Measurements from ENCODE around the gene CADM3. TPM values are rescaled to one million over a fixed set of nuclear protein-coding genes. Genes with fewer than 3 reads are reported as not detected.

CADM3 gene
- total and polyA plus RNA-seq, 2 of the 8 experiments (the other 6 are each of a cell fraction or from before 2014, with no cell fraction given), result 8.3 to 8.5 TPM

GRCh38 chr1:159247266-159247665 lies 75.9 kb downstream of the CADM3 start:
- no peak overlapping the region for H2BK120ac ChIP-seq (replicated peaks; ENCODE audit: low read depth, low read length)
- no peak overlapping the region for H4K5ac ChIP-seq (ENCODE audit: insufficient read length, low read depth, low read length)
- H3K23ac ChIP-seq (ENCODE audit: insufficient read length), result no peak overlapping the region
- H2BK15ac ChIP-seq (ENCODE audit: low read length), result no peak overlapping the region
- DNase-seq (ENCODE audit: low read depth in 1 of 2, low spot score in 2 of 2) (no peak), FAIRE-seq (no peak)
- H2AK5ac ChIP-seq (ENCODE audit: low read depth, low read length), result no peak overlapping the region
- no peak for TF ChIP-seq PHF8 (conservative IDR thresholded peaks at IDR 0.05; ENCODE audit: low read depth, low read length)
- TF ChIP-seq SRF (IDR thresholded peaks at IDR 0.05; ENCODE audit: low read depth, low read length), result no peak
- TF ChIP-seq ASH2L (IDR thresholded peaks at IDR 0.05; ENCODE audit: low read length), result no peak
- no peak for TF ChIP-seq CHD2 (IDR thresholded peaks at IDR 0.05; ENCODE audit: low read length)
- no peak for TF ChIP-seq TBP (IDR thresholded peaks at IDR 0.05; ENCODE audit: low read depth, low read length)
- no peak for TF ChIP-seq BRCA1 (IDR thresholded peaks at IDR 0.05; ENCODE audit: low read depth, low read length)
- no peak for TF ChIP-seq JUN (IDR thresholded peaks at IDR 0.05; ENCODE audit: low read depth, low read length)
- TF ChIP-seq MAX (IDR thresholded peaks at IDR 0.05), result no peak
- no peak for TF ChIP-seq EZH2 (IDR thresholded peaks at IDR 0.05; ENCODE audit: low read depth, low read length, severe bottlenecking)
- no peak for TF ChIP-seq BCL11A (IDR thresholded peaks at IDR 0.05; ENCODE audit: low read depth in 2 of 2, low read length in 2 of 2)
- no peak for TF ChIP-seq BACH1 (IDR thresholded peaks at IDR 0.05; ENCODE audit: low read length)
- TF ChIP-seq POLR2AphosphoS5 (IDR thresholded peaks at IDR 0.05; ENCODE audit: low read depth, low read length), result no peak
- no peak for TF ChIP-seq TAF7 (optimal IDR thresholded peaks at IDR 0.05; ENCODE audit: borderline replicate concordance, low read depth, low read length)
- TF ChIP-seq SIRT6 (IDR thresholded peaks at IDR 0.05; ENCODE audit: low read length), result no peak
- no peak for TF ChIP-seq SUZ12 (IDR thresholded peaks at IDR 0.05; ENCODE audit: low read length)
- H3K4ac ChIP-seq (replicated peaks; ENCODE audit: insufficient read length, low read depth, low read length), result no peak overlapping the region
- H3K27me3 ChIP-seq (replicated peaks in 1 of 4; ENCODE audit: control insufficient read depth in 3 of 4, extremely low read depth in 1 of 4, insufficient read depth in 3 of 4, low read length in 3 of 4), result no peaks in the 10 kb centered on the region
- no peak overlapping the region for H3K27ac ChIP-seq (ENCODE audit: low read depth, low read length)
- no peak overlapping the region for H2AFZ ChIP-seq (ENCODE audit: low read length)
- H3K56ac ChIP-seq (replicated peaks; ENCODE audit: insufficient read length, low read depth, low read length), result no peak overlapping the region
- no peak overlapping the region for H2BK5ac ChIP-seq (ENCODE audit: low read depth, low read length)
- H2BK20ac ChIP-seq (ENCODE audit: low read length), result no peak overlapping the region
- 86% methylated on average over 3 of the region's 3 CpGs; no CpG with 5 or more reads in 1 of the 2 experiments for WGBS, 2 experiments (ENCODE audit: extremely low coverage in 1 of 2, insufficient coverage in 1 of 2, insufficient read length in 1 of 2, insufficient replicate concordance in 2 of 2, low coverage in 1 of 2, low lambda C conversion rate in 2 of 2, missing lambda C conversion rate in 1 of 2)
- no peaks in the 10 kb centered on the region for H3K79me2 ChIP-seq (ENCODE audit: control insufficient read depth in 1 of 2, insufficient read depth in 2 of 2, low read length in 2 of 2)
- H3K23me2 ChIP-seq (ENCODE audit: low read depth, low read length), result no peaks in the 10 kb centered on the region
- H3K9ac ChIP-seq (replicated peaks in 1 of 4; ENCODE audit: extremely low read depth in 1 of 4, low read depth in 3 of 4, low read length in 3 of 4), result no peak overlapping the region
- ChIA-PET POLR2A (ENCODE audit: partially characterized antibody) (no interaction called here), CTCF (ENCODE audit: partially characterized antibody) (interaction anchor here (0.5 to 1.0 kb wide), 3 partner anchors 9 to 222 kb away, joined by 3 read pairs; no protein-coding TSS in a partner anchor)
- H3K14ac ChIP-seq (ENCODE audit: insufficient read length), result no peak overlapping the region
- no peak overlapping the region for H2BK12ac ChIP-seq (ENCODE audit: low read depth, low read length)
- H3K9me3 ChIP-seq (ENCODE audit: insufficient read depth in 2 of 2, low read depth in 1 of 2, low read length in 1 of 2), result peaks cover 13 to 19% of the 10 kb centered on the region in 2 experiments; a peak in 2 of 4 replicates
- no peaks in the 10 kb centered on the region for H4K20me1 ChIP-seq (replicated peaks in 1 of 2; ENCODE audit: control insufficient read depth in 1 of 2, insufficient read depth in 2 of 2, low read length in 2 of 2)
- H3K4me1 ChIP-seq (replicated peaks in 1 of 4; ENCODE audit: control insufficient read depth in 3 of 4, insufficient read depth in 4 of 4, low read length in 3 of 4), result no peaks in the 10 kb centered on the region
- H3K18ac ChIP-seq (ENCODE audit: extremely low read depth, low read length), result no peak overlapping the region
- no peak overlapping the region for H3K4me2 ChIP-seq (ENCODE audit: insufficient read depth in 1 of 2, low read depth in 2 of 2, low read length in 2 of 2)
- H4K8ac ChIP-seq (ENCODE audit: extremely low read depth, insufficient read depth, low read length), result no peak overlapping the region
- H3K36me3 ChIP-seq (ENCODE audit: control insufficient read depth in 2 of 4, insufficient read depth in 4 of 4, low read length in 3 of 4), result 0 out of 8 replicates have a peak, but pooled peaks cover 0 to 2% (median 0%) of the 10 kb centered on the region in 4 experiments
- no peaks in the 10 kb centered on the region for H3K79me1 ChIP-seq (ENCODE audit: low read depth, low read length)
- H3K4me3 ChIP-seq (ENCODE audit: extremely low read depth in 1 of 4, insufficient read depth in 2 of 4, low read depth in 3 of 4, low read length in 4 of 4), result no peak overlapping the region; a peak in 1 of 8 replicates
- no peak overlapping the region for H4K91ac ChIP-seq (replicated peaks; ENCODE audit: insufficient read length, low read length)

All from H1 (cell line).